HG02610 (cell line): ENCODE measurements around the gene TMEM200A.

Source experiments
- ATAC-seq: cut with Tn5 transposase; IDR thresholded peaks from one replicate; pipeline ENCODE4 v1.9.1; 2021; ENCODE audit warnings: mild to moderate bottlenecking, moderate library complexity; ENCODE audit not compliant: unreplicated experiment

The TMEM200A gene

GRCh38 chr6:130423044-130423443, 57.2 kb downstream of the TMEM200A start:
- ATAC-seq = no peak

- ATAC-seq = no peak
Observed at GRCh38 chr6:130424710-130425109, 58.9 kb downstream of the TMEM200A start.

DNA sequence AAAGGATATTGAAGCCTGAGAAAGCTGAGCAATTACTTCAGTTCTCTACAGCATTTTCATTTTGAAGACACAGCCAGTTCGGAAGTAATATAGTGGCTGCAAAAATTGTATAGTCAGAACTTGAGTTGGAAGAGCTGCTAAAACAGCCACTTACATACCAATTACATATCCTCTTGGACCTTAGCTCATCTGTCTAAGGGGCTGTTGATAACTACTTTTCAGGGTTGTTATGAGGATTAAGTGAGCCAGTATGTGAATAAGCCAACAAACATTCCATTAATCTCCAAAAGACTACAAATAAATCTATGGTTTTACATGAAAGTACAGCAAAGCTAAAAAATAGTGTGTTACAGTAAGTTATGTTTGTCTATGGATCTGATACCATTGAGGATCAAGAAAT, 59.7 kb downstream of the TMEM200A start:
- no peak for ATAC-seq

DNA sequence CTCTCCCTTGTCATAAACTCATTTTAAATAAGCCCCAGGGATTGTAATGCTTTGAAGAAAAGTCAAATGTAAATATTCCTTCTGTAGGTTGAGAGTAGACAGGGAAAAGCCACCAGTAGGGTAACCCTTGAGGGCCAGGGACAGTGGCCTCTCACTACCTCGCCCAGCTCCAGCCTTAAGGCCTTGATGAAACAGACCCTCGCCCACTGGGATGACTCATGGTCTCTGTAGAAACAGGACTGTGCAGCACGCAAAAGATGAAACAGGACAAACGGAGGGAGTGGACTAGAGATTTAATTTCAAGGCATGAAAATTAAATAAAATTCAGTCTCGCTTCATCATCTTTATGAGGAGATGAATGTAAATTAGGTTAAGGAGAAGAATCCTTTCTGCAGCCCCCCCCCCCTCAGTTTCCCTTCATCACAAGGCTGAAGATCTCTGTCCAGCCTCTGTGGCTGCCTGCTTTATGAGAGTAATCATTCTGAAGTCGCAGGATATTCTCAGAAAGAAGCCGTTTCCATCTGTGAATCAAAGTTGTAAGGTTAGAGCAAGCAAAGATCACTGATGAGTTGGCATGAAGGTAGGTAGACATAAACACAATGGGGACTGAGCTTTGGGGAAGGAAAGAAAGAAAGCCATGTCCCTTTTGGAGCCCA, 60.4 kb downstream of the TMEM200A start:
- no peak for ATAC-seq

DNA sequence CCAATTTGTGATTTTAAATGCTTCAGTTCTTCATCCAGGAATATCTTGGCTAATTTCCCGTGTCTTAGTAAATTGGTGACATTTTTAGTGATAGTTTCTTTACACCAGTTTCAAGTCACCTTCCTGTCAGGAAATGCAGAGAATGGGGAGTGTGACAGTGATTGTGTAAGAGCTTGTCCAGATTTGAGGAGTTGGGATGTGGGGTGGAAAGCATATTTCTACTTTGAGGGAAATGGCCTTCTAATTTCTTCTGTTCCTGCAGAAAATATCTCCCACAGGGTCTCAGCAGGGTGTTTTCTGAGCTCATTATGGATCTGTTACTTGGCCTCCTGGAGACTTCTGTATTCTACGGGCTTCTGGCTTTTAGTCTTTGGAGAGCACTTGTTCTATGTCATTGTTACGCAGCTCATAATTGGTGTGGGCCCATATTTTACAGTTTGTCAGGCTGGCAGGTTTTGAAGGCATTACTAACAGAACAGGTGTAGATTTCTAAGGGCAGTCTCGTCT, 65.6 kb downstream of the TMEM200A start:
- no peak for ATAC-seq

- no peak for ATAC-seq
Observed at GRCh38 chr6:130432838-130433237, 67.0 kb downstream of the TMEM200A start.

DNA sequence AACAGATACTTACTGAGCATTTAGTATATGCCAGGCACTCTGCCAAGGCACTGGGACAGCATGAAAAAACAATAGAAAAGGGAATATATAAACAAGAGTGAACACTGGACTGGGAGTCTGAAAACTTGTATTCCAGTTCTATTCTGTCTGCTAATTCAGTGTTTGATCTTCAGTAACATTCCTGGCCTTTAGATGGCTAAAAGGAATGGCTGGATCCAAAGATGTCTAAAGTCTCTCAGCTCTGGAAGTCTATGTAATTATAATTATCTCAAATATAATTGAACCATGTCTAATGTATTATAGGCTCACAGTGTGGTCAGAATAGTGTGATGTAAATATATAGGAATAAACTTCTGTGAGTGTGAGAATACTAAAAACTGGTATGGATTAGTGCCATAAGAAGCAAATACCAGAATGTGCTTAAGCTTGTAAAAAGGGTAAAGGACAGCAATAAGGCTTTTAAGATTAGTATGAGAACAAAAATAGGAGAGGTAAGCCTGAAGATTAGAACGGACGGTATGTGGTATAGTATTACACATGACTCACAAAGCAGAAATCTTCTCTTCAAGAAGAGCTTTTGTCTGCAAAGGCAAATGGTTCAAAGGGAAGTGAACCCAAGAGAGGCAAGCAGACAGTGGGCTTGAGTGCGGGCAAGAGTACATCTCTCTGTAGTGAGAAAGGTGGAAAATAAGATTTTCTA, 68.5 kb downstream of the TMEM200A start:
- no peak for ATAC-seq

GRCh38 chr6:130435181-130435580, 69.4 kb downstream of the TMEM200A start:
- no peak for ATAC-seq

DNA sequence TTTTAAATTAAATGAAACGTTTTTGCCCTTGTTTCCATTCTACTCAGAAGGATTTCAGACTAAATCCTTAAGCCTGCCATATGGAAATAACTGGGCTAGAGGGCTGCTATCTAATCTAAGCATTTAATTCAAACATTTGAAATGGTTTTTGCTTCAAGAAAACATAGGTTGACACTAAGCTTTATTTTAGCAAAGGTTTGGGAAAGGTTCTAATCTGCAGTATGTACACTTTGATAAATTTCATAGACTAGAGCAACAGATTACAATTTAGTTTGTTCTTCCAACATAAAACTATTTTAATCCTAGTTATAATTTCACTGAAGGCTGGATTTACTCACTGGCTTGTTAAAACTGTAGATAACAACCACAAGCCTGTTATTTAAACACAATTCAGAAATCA, 72.1 kb downstream of the TMEM200A start:
- no peak for ATAC-seq

DNA sequence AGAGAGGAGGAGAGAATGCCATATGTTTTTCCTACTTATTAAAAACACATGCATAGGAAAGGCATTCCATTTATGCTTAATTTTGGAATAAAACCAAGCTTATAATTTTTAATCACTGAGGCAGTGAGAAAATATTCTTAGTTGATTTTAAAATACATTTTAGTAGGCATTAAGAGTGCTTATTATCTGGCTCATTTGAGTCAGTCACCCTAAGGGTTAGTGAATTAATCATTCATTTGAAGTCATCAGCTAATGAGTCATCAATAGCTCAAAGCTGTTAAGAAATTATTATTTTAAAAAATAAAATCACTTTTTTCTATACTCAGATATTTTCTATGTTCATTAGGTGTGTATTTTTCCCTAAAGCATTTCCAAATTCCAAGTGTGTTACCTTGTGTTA, 81.6 kb downstream of the TMEM200A start:
- ATAC-seq = no peak

- no peak for ATAC-seq
Observed at GRCh38 chr6:130452336-130452735, 86.5 kb downstream of the TMEM200A start.

DNA sequence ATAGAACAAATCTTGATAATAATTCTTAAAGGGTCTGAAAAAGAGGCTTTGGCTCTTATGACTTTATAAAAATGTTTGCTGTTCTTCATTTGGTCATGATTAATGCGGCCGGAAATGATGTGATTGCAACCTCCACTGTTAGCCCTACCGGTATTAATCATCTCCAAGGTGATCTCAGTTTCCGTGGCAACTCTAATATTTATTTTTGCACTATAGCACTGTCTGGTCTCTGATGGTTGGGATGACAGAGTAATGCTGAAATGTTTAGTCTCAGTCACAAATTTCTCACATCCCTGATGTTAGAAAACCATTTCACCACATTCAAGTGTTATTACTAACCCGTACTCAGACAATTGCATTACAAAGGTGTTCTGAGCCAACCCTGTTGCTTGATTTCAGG, 87.4 kb downstream of the TMEM200A start:
- no peak for ATAC-seq

DNA sequence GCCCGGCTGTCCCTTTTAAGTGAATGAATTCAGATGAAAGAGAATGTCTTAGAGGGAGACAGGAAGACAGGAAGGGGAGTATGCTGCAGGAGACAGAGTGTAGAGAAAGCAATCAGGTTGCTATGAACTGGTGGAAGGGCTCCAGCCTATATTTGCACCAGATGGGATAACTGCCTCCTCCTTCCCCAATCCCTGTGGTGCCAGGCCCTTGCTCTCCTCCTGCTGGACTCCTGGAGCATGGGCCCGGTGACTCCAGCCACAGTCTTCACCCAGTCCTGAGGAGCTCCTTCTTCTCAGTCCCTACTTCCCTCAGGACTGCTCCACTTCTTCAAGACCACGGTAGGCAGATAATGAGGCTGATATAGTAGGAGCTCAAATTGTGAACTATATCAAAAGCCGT, 91.8 kb downstream of the TMEM200A start:
- ATAC-seq = no peak

GRCh38 chr6:130459316-130459715, 93.5 kb downstream of the TMEM200A start:
- no peak for ATAC-seq

DNA sequence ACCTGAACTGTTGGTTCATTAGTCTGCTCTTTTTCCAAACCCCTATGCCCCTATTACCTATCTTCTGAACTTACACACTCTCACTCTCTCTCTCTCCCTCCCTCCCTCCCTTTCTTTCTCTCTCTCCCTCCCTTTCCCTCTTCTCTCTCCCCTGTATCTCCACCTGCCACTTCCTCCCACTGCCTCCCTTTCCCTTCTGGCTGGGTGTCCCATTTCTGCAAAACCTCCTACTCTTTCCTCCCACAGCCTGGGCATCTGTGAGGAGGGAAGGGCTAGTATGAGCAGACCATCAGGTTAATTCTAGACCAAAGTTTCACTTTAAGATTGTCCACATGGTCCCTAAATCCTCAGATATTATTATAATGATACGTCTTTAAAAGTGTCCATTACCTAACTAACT, 95.1 kb downstream of the TMEM200A start:
- no peak for ATAC-seq

DNA sequence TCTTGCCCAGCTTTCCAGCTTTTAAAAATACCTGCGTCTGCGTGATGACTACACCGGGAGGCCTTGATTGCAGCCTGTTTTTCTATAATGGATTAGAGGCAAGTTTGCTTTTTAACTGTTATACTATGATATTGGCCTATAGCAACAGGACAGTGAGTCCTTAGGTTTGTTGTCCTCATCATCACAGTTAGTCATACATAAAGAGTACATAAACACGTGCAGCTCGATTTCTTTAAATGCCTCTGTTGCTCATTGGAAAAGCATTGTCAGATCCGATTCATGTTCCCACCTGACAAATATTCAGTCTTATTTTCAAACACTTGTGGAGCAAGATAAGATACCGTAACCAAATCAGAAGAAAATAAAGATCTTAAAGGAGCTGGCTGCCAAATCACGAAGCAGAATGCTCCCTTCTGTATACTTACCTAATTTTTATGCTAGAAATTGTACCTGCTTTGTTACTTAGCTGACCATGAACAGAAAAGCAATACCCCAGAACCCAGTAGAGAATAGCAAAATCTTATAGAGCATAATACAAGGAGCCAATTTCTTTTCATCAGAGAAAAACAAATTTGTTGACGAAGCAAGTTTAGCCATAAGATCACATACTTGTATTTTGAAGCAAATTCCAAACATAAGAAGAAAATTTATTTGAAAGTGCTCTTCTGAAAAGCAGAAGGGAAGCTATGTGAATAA, 100.4 kb downstream of the TMEM200A start:
- no peak for ATAC-seq

DNA sequence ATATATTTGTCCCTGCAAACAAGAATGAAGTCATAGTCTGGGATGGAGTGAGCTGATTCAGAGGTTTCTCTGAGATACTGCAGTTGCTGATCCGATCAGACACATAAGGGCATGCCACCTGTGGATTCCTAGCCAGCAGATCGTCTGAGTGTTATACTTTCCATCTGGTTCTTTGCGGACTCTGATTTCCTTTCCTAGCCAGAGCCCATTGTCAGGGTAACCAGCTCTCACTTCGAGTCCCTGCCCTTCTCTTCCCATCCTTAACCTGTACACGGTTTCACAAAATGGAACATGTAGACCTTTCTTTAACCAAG, 100.9 kb downstream of the TMEM200A start:
- no peak for ATAC-seq

DNA sequence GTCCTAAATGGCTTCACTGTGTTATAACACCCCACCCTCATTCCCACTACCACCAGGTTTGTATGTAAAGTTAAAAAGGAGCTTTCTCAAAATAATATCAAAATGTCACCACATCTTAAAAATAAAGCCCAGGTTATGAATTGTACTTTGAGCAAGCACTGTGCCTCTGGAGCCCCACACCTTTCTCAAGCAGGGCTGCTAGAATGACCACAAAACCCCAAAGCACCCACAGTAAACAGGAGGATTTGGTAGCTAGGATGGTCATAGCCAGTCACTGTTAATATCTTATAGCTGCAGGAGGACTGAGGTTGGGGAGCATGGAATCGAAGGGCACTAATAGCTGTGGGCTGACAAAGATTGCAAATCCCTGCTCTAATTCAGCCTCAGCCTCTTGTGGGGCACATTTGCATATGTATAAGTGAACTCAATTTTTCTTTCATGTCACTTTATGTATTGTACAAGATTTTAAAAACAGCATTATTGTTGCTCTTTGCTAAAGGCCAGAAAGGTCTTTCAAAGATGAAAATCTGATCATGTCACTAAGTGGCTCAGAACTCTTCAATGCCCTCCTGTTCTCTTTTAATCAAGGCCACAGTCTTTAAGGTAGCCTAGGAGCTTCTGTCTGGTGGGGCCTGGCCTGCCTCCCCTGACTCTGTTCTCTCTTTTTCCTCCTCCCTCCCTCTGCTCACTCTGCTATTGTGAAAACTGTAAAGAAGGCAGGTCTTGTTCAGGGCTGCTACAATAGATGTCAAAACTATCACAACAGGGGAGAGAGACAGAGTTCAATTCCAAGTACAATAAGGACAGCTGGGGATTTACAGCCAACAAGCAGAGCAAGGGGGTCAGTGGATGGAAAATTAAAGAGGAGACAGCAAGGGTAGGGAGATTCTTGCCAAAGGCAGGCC, 101.6 kb downstream of the TMEM200A start:
- no peak for ATAC-seq

DNA sequence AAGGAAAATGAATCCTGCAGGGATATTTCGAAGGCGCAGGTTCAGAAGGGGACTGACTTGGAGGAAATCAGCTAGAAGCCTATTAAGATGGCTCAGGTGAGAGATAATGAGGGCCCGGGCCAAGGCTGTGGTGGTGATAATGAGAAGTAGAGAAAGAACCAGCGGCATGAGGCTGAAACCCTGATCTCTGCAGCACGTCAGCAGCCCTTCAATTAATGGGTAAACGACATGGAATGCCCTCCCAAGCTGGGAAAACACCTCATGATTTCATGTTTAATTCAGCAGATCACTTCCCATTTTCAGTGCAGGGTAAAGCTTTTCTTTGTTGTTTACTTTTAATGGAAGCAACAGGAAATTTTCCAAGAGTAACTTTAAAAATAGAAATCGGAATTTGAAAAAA, 104.9 kb downstream of the TMEM200A start:
- no peak for ATAC-seq

- ATAC-seq = no peak
Observed at GRCh38 chr6:130473886-130474285, 108.1 kb downstream of the TMEM200A start.
